Fibroblast of skin of left biceps (primary cell): ENCODE data around the gene PAFAH1B2.

Experiments used
- DNase-seq, 2 experiments: peaks; one replicate each; pipeline ENCODE4 v3.0.0-alpha.2; 2013; ENCODE audit warnings: low read depth in 2 of 2

PAFAH1B2 gene

DNA sequence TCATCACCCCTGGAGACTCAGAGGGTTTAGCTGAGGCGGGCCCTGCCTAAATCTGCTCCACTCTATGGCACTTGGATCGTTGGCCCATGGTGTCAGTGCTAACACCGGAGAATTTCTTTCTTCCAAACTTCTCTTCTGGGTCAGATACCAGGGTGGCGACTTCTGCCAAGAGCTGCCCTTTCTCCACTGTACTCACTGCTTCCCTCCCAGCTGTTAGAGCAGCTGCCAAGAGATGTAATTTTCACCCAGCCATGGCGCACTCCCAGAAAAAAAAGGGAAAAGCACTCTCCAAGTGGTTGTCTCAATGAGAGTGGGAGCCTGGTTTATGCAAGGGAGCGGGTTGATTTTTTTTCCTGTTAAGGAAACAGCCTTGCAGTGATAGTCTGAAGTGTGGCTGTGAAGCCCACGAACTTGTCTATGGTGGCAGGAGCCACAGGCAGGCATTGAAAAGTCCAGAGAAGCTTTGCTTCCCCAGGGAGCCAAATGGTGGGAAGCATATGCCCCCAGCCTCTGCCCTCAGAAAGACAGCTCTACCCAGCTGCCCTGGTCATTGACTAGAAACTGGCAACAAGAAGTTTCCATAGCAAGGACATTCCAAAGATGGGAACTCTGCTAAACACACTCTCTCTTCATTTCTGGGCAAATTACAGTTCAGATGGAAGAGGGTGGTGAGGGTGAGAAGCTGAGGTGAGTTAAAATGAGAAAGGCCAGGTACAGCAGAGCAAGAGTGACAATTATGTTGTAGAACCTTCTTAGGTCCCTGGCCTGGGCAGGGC lies 77.1 kb downstream of the PAFAH1B2 start:
- DNase-seq: no peak

DNA sequence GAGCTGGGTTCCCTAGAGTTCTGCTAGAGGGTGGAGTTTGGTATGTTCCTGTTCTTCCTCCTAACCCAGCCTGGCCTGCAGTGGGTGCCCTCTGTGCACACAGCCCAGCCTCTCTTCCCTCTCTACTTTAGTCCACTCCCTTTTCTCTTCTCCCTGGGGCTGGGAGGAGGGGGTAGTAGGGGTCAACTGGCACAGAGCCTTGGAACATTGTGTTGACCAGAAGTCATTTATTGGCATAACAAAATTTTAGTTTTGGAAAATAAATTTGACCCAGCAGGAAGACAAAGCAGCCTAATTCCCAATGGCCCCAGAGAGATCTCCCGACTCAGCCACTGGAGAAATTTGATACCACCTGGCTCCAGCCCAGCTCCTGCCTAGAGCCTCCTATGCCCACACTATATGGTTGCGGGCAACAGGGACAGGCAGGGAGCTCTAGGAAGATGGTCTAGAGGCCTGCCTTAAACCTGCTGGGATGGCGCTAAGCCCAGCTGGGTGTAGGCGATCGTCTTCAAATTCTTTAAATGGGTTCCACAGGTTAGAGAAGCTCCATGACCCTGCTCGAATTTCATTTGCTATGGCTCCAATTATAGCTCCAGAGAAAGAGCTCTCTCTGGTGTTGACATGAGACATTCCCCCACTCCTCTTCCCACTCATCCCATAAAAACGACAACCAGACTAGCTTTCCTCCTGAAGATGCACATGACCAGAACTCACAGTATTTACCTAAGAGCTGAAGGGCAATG lies 77.9 kb downstream of the PAFAH1B2 start:
- DNase-seq: no peak

DNA sequence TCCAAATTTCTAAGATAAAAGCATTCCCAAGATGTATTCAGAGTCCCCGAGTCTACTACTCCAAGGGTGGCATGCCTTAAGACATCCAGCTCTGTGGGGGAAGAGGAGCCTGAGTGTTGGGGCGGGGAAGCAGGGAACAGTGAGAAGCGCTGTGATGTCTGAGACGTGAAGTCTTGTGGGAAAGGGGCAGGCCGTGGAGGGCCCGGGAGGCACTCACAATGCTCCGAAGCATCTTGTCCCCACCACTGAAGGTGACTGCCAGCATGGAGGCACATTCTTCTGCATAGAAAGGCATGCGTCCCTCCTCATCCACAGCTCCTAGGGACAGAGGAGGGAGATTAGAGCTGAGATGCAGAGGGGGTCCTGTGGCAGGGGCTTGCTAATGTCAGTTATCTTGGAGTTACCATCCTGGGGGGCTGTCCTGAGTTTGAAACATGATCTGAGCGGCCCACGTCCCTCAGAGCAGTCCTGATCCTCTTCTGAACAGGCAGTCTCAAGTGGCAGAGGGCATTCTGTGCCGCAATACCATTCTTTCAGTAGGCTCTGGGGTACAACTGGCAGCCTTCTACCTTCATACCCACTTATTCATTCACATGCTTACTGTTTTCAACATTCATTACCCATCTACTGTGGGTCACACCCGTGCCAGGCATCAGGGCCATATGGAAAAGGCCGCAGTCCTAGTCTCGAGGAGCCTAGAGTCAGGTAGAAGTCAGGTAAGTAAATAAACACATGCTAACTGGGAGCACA lies 79.1 kb downstream of the PAFAH1B2 start:
- DNase-seq: no peak

DNA sequence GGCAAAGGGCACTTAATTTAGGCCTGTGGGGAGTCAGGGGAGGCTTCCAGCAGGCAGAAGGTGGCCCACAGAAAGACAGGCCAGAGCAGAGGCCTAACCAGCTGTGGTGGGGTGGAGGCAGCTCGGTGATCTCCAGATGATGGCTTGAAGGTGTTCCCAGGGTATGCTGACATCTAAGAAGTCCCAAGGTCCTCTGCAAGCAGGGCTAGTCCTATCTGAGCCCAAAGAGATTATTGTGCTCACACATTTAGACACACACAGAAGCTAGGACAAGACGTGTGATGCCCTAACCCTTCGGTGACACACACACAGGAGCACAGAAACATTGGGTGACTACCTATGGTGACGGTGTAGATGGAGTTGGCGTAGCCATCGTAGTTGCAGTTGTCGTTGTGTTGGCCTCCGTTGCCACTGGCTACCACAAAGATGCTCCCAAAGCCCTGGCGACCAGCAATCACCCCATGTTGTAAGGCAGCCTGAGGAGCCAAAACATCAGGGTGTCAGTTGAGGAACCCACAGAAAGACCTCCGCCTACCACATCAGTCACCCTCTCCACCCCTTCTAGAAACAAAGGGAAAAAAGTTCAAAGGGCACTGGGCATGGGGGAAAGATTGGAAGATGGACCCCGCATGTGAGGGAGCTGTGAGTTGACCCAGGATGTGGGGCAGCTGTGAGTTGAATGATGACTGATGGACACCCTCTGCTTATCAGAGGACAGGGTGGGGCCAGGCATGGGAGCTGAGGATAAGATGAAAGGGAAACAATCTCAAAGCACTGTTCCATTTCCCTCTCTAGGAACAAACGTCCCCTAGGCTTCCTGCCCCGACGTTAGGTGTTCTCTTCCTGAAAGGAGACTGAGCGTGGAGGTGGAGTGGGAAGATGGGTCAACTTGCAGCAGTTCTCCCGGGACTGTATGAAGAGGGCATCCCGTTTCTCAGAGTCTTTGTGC lies 79.9 kb downstream of the PAFAH1B2 start:
- no peak for DNase-seq

DNA sequence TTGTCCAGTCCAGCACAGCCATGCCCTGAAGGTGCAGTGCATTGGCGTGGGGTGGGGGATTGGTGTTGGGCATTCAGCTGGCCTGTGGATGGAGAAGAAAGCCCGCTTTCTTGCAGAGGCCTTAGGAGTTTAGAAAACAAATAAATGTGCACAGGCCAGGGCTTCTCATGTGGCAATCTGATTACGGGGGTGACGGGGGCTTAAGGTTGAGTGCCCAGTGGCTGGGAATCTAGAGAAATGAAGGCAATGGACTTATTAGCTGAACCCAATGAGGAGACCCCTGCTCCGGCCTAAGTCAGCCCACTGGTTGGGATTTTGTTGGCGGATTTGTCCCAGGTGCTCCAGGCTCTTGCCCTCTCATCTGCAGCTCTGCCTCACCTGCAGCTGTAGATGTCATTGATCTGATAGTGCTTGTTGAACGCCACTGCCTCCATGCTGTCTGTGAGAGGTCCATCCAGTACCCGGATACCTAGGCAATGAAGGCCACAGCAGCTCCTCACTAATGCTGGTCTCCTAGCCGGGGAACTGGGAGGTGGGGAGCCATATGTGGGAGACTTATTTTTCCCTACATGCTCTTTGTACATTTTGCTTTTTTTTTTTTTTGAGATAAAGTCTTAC lies 81.6 kb downstream of the PAFAH1B2 start:
- no peak for DNase-seq
